Activated CD8-positive, alpha-beta T cell treated with anti-CD3 and anti-CD28 coated beads for 36 hours (primary cell): Measurements from ENCODE around the gene TAGAP. TPM values are rescaled to one million over a fixed set of nuclear protein-coding genes. Genes with fewer than 3 reads are reported as not detected.
A peak's percentile ranks its signal among the peaks of the same experiment; 100 is the strongest.

Experiments
- ATAC-seq: fragments of 200-7000 bp; cut with Tn5 transposase; one replicate; pipeline ENCODE4 v1.10.0; 2021; ENCODE audit warnings: mild to moderate bottlenecking, moderate library complexity
- CTCF ChIA-PET: fragments of 350-600 bp; sonication (Branson Sonifier 250); formaldehyde crosslinking; loops from one replicate; lab custom pipeline; 2021; ENCODE audit warnings: antibody characterized with exemption; lab: Charles Lee
- POLR2A ChIA-PET: fragments of 350-600 bp; sonication (Branson Sonifier 250); formaldehyde crosslinking; loops from one replicate; lab custom pipeline; 2021; ENCODE audit warnings: antibody characterized with exemption; lab: Charles Lee
- DNase-seq: peaks from one replicate; pipeline ENCODE4 v3.0.0-alpha.2; 2020
- H3K27ac Mint-ChIP-seq: one replicate; pipeline ENCODE4 v1.8.0; 2021; ENCODE audit warnings: mild to moderate bottlenecking, mixed read lengths
- H3K27me3 Mint-ChIP-seq: one replicate; pipeline ENCODE4 v1.8.0; 2021; ENCODE audit warnings: mixed read lengths
- H3K36me3 Mint-ChIP-seq: one replicate; pipeline ENCODE4 v1.8.0; 2021; ENCODE audit warnings: low read depth, mixed read lengths
- H3K4me1 Mint-ChIP-seq: one replicate; pipeline ENCODE4 v1.8.0; 2021; ENCODE audit warnings: low read depth, mixed read lengths
- H3K4me3 Mint-ChIP-seq: one replicate; pipeline ENCODE4 v1.8.0; 2021; ENCODE audit warnings: mild to moderate bottlenecking, moderate library complexity, mixed read lengths
- H3K9me3 Mint-ChIP-seq: one replicate; pipeline ENCODE4 v1.8.0; 2021; ENCODE audit warnings: mixed read lengths
- intact Hi-C: fragments of 100-400 bp; cut with micrococcal nuclease; formaldehyde crosslinking; loops from one replicate; pipeline ENCODE4 v1.10.0; 2022
- total RNA-seq, 2 experiments: library from RNA; stranded (reverse); gene quantifications; one replicate each; pipeline ENCODE4 v1.2.3, GENCODE V29; 2021
- TF ChIP-seq, protein P1 (sequence below): fragments of 200-600 bp; IDR thresholded peaks from one replicate; pipeline ENCODE4 v1.8.0; 2022; ENCODE audit warnings: antibody characterized with exemption, mild to moderate bottlenecking

The TAGAP gene
- total RNA-seq, 2 experiments from 2014 or later: 112 to 113 TPM

GRCh38 chr6:159090530-159091480, 46.0 kb upstream of the TAGAP start:
- ChIA-PET CTCF (interaction anchor here (1.1 to 9.2 kb wide), 3 partner anchors 13 to 49 kb away, joined by 3 to 94 read pairs (median 13); partner anchors contain the start of gene TAGAP), POLR2A (interaction anchor here (1.2 to 27.1 kb wide), 6 partner anchors 11 to 53 kb away, joined by 3 to 766 read pairs (median 14); partner anchors contain the start of gene TAGAP)
- H3K9me3 Mint-ChIP-seq: no peaks in the 10 kb centered on the region
- no peak for ATAC-seq
- H3K36me3 Mint-ChIP-seq: peaks cover 7% of the 10 kb centered on the region
- no peak overlapping the region for H3K4me3 Mint-ChIP-seq
- TF ChIP-seq, protein P1, sequence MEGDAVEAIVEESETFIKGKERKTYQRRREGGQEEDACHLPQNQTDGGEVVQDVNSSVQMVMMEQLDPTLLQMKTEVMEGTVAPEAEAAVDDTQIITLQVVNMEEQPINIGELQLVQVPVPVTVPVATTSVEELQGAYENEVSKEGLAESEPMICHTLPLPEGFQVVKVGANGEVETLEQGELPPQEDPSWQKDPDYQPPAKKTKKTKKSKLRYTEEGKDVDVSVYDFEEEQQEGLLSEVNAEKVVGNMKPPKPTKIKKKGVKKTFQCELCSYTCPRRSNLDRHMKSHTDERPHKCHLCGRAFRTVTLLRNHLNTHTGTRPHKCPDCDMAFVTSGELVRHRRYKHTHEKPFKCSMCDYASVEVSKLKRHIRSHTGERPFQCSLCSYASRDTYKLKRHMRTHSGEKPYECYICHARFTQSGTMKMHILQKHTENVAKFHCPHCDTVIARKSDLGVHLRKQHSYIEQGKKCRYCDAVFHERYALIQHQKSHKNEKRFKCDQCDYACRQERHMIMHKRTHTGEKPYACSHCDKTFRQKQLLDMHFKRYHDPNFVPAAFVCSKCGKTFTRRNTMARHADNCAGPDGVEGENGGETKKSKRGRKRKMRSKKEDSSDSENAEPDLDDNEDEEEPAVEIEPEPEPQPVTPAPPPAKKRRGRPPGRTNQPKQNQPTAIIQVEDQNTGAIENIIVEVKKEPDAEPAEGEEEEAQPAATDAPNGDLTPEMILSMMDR: no peak
- peaks cover 73% of the 10 kb centered on the region for H3K4me1 Mint-ChIP-seq
- H3K27me3 Mint-ChIP-seq: no peaks in the 10 kb centered on the region
- intact Hi-C loops: no loop called here
- no peak for DNase-seq
- peak overlapping the region; percentile 17 for H3K27ac Mint-ChIP-seq

DNA sequence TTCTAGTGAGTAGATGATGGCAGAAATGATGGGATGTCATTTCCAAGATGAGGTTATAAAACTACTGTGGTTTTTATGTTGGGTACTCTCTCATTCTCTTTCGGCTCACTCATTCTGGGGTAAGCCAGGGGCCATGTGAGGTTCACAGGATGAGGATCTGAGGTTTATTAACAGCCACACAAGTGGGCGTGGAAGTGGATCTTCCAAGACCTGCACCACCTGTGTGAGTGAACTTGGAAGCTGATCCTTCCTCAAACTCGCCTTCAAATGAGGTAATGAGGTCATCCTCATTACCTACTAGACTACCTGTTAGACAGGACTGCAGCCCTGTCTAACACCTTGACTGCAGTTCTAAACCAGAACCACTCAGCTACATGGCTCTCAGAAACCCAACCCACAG, 45.1 kb upstream of the TAGAP start:
- H3K27me3 Mint-ChIP-seq: no peaks in the 10 kb centered on the region
- CTCF ChIA-PET: interaction anchor here (1.2 to 2.9 kb wide), 3 partner anchors 15 to 37 kb away, joined by 4 to 13 read pairs (median 5); no protein-coding TSS in a partner anchor
- H3K4me1 Mint-ChIP-seq: peaks cover 69% of the 10 kb centered on the region
- TF ChIP-seq, protein P1: no peak
- H3K27ac Mint-ChIP-seq: peak overlapping the region; percentile 83
- ATAC-seq: peak; percentile 27
- intact Hi-C loops: no loop called here
- H3K4me3 Mint-ChIP-seq: no peak overlapping the region
- peak; percentile 67 for DNase-seq
- POLR2A ChIA-PET: interaction anchor here (1.2 to 27.1 kb wide), 5 partner anchors 10 to 52 kb away, joined by 3 to 766 read pairs (median 14); partner anchors contain the start of gene TAGAP
- H3K9me3 Mint-ChIP-seq: no peaks in the 10 kb centered on the region
- H3K36me3 Mint-ChIP-seq: peaks cover 7% of the 10 kb centered on the region

DNA sequence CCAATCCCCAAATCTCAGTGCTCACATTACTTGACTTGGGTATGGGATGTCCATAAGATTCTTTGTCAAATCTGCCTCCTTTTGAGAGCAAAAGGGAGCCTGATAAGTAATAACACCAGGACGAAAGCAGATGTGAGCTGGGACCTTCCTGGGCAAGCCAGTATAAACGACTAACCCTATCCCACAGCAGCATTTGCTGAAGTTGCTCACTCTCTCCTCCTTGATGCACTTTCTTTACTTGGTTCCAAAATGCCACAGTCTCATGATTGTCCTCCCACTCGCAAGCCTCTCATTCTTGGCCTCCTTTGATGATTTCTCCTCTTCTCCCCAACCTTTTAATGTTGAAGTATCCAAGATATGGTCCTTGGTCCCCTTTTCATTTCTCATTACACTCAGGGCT, 44.7 kb upstream of the TAGAP start:
- DNase-seq: no peak
- no peaks in the 10 kb centered on the region for H3K9me3 Mint-ChIP-seq
- H3K27me3 Mint-ChIP-seq: no peaks in the 10 kb centered on the region
- no peak for ATAC-seq
- H3K27ac Mint-ChIP-seq: peak overlapping the region; percentile 83
- TF ChIP-seq, protein P1: no peak
- no peak overlapping the region for H3K4me3 Mint-ChIP-seq
- POLR2A ChIA-PET: interaction anchor here (1.2 to 27.1 kb wide), 6 partner anchors 10 to 51 kb away, joined by 3 to 766 read pairs (median 10); partner anchors contain the start of gene TAGAP
- H3K4me1 Mint-ChIP-seq: peaks cover 67% of the 10 kb centered on the region
- intact Hi-C loops: no loop called here
- H3K36me3 Mint-ChIP-seq: peaks cover 7% of the 10 kb centered on the region
- CTCF ChIA-PET: interaction anchor here (1.0 to 2.9 kb wide), 6 partner anchors 13 to 47 kb away, joined by 3 to 13 read pairs (median 4); no protein-coding TSS in a partner anchor

- no peak for DNase-seq
- ChIA-PET POLR2A (interaction anchor here (1.1 to 27.1 kb wide), 3 partner anchors 9 to 48 kb away, joined by 5 to 766 read pairs (median 12); partner anchors contain the start of gene TAGAP), CTCF (interaction anchor here (0.8 to 1.7 kb wide), 4 partner anchors 8 to 43 kb away, joined by 3 to 11 read pairs (median 4); no protein-coding TSS in a partner anchor)
- no peaks in the 10 kb centered on the region for H3K9me3 Mint-ChIP-seq
- no peaks in the 10 kb centered on the region for H3K27me3 Mint-ChIP-seq
- TF ChIP-seq, protein P1: no peak
- intact Hi-C loops: no loop called here
- ATAC-seq: peak; percentile 8
- H3K4me1 Mint-ChIP-seq: peaks cover 61% of the 10 kb centered on the region
- H3K27ac Mint-ChIP-seq: peak overlapping the region; percentile 85
- peaks cover 1% of the 10 kb centered on the region for H3K36me3 Mint-ChIP-seq
- H3K4me3 Mint-ChIP-seq: no peak overlapping the region
Measured at GRCh38 chr6:159086033-159086618, 41.3 kb upstream of the TAGAP start.
